IMR-90 (cell line): ENCODE results near the gene PARD3. TPM values are rescaled to one million over a fixed set of nuclear protein-coding genes. Genes with fewer than 3 reads are reported as not detected.

Source experiments
- ATAC-seq: fragments of 200-7000 bp; cut with Tn5 transposase; 2 replicates; pipeline ENCODE4 v1.9.1; 2020; ENCODE audit warnings: low read depth, mild to moderate bottlenecking, moderate library complexity
- BruUV-seq: library from RNA; stranded (reverse); fragments of 400-500 nt; replicated peaks from 2 replicates; lab custom pipeline; 2021; lab: Mats Ljungman, UMichigan
- CTCF ChIA-PET: fragments of 300-600 bp; formaldehyde crosslinking; extraction: SDS; loops from one replicate; lab custom pipeline; 2021; ENCODE audit warnings: antibody characterized with exemption; lab: Yijun Ruan, JAX
- POLR2A ChIA-PET: fragments of 300-600 bp; sonication (Branson Sonifier 250); formaldehyde crosslinking; loops from one replicate; lab custom pipeline; 2022; ENCODE audit warnings: antibody characterized with exemption; ENCODE audit not compliant: unreplicated experiment; lab: Charles Lee
- DNase-seq: peaks from one replicate; pipeline ENCODE4 v3.0.0; 2013
- H2AFZ ChIP-seq: replicated peaks from 2 replicates; pipeline ENCODE3; 2013; ENCODE audit warnings: low read length, mild to moderate bottlenecking; ENCODE audit not compliant: poor library complexity
- H2AK5ac ChIP-seq: 2 replicates; pipeline ENCODE4 v1.6.1; 2013; ENCODE audit warnings: low read depth, low read length, inconsistent platforms
- H2AK9ac ChIP-seq: replicated peaks from 2 replicates; pipeline ENCODE3; 2013; ENCODE audit warnings: mild to moderate bottlenecking, low read depth, low read length, moderate library complexity; ENCODE audit not compliant: poor library complexity
- H2BK120ac ChIP-seq: 2 replicates; pipeline ENCODE4 v1.6.1; 2013; ENCODE audit warnings: low read depth, low read length, inconsistent platforms
- H2BK15ac ChIP-seq: 3 replicates; pipeline ENCODE4 v1.6.1; 2013; ENCODE audit warnings: low read depth, low read length, inconsistent platforms
- H2BK20ac ChIP-seq: 2 replicates; pipeline ENCODE4 v1.6.1; 2013; ENCODE audit warnings: low read depth, mild to moderate bottlenecking, inconsistent platforms, low read length, moderate library complexity
- H2BK5ac ChIP-seq: 2 replicates; pipeline ENCODE4 v1.6.1; 2013; ENCODE audit warnings: mild to moderate bottlenecking, low read depth, low read length, inconsistent platforms; ENCODE audit not compliant: poor library complexity, severe bottlenecking
- H3K14ac ChIP-seq: replicated peaks from 2 replicates; pipeline ENCODE4 v1.6.1; 2013; ENCODE audit warnings: low read depth, low read length, inconsistent platforms
- H3K18ac ChIP-seq: 2 replicates; pipeline ENCODE4 v1.6.1; 2013; ENCODE audit warnings: low read depth, low read length, control low read depth
- H3K23ac ChIP-seq: 2 replicates; pipeline ENCODE4 v1.6.1; 2013; ENCODE audit warnings: low read depth, low read length, inconsistent platforms
- H3K27ac ChIP-seq: 2 replicates; pipeline ENCODE4 v1.5.1; 2013; ENCODE audit warnings: mild to moderate bottlenecking, control low read depth, low read length; ENCODE audit not compliant: insufficient read depth
- H3K27me3 ChIP-seq: 2 replicates; pipeline ENCODE4 v1.6.1; 2013; ENCODE audit warnings: low read length; ENCODE audit not compliant: control insufficient read depth, insufficient read depth
- H3K36me3 ChIP-seq: 2 replicates; pipeline ENCODE4 v1.6.1; 2013; ENCODE audit warnings: low read length, mixed read lengths; ENCODE audit not compliant: control insufficient read depth, insufficient read depth
- H3K4ac ChIP-seq: 2 replicates; pipeline ENCODE4 v1.6.1; 2013; ENCODE audit warnings: low read depth, low read length, inconsistent platforms
- H3K4me1 ChIP-seq: 2 replicates; pipeline ENCODE4 v1.6.1; 2013; ENCODE audit warnings: low read length, mixed read lengths; ENCODE audit not compliant: control insufficient read depth, insufficient read depth
- H3K4me2 ChIP-seq: 2 replicates; pipeline ENCODE4 v1.6.1; 2013; ENCODE audit warnings: low read depth, mild to moderate bottlenecking, control low read depth, low read length, moderate library complexity
- H3K4me3 ChIP-seq: 2 replicates; pipeline ENCODE4 v1.5.1; 2013; ENCODE audit warnings: low read depth, mild to moderate bottlenecking, control low read depth, low read length, moderate library complexity; ENCODE audit not compliant: insufficient read depth
- H3K56ac ChIP-seq: 2 replicates; pipeline ENCODE4 v1.6.1; 2013; ENCODE audit warnings: low read length, inconsistent platforms; ENCODE audit not compliant: insufficient read depth; ENCODE audit errors: extremely low read depth
- H3K79me1 ChIP-seq, 2 experiments: 2 replicates each; pipeline ENCODE4 v1.6.1; 2013; ENCODE audit warnings: low read length in 2 of 2, inconsistent platforms in 1 of 2, low read depth in 1 of 2
- H3K9ac ChIP-seq: 2 replicates; pipeline ENCODE4 v1.6.1; 2013; ENCODE audit warnings: low read depth, low read length, control low read depth
- H3K9me1 ChIP-seq: 2 replicates; pipeline ENCODE4 v1.6.1; 2013; ENCODE audit warnings: low read length, inconsistent platforms; ENCODE audit not compliant: insufficient read depth
- H3K9me3 ChIP-seq: 2 replicates; pipeline ENCODE4 v1.6.1; 2013; ENCODE audit warnings: low read length; ENCODE audit not compliant: control insufficient read depth, insufficient read depth
- H4K20me1 ChIP-seq: 2 replicates; pipeline ENCODE4 v1.6.1; 2013; ENCODE audit warnings: low read length, inconsistent platforms; ENCODE audit not compliant: insufficient read depth
- H4K5ac ChIP-seq: 2 replicates; pipeline ENCODE4 v1.6.1; 2013; ENCODE audit warnings: mild to moderate bottlenecking, low read depth, low read length, control low read depth
- H4K8ac ChIP-seq, 2 experiments: 2 replicates each; pipeline ENCODE4 v1.6.1; 2013; ENCODE audit warnings: low read depth in 2 of 2, low read length in 2 of 2, control low read depth in 1 of 2, inconsistent platforms in 1 of 2
- H4K91ac ChIP-seq: 2 replicates; pipeline ENCODE4 v1.6.1; 2013; ENCODE audit warnings: low read depth, low read length, inconsistent platforms; ENCODE audit not compliant: insufficient read depth
- CEBPB ChIP-seq: IDR thresholded peaks from 2 replicates; pipeline ENCODE4 v1.6.1; 2012; ENCODE audit warnings: low read depth, low read length, improper control_type of control experiment
- CTCF ChIP-seq: conservative IDR thresholded peaks from 2 replicates; pipeline ENCODE4 v1.5.1; 2012; ENCODE audit warnings: mild to moderate bottlenecking, low read depth, low read length, improper control_type of control experiment
- NFE2L2 ChIP-seq: fragments of 150-350 bp; IDR thresholded peaks from 2 replicates; pipeline ENCODE4 v1.6.1; 2016; ENCODE audit warnings: low read depth, mild to moderate bottlenecking, low read length
- SMC3 ChIP-seq: fragments of 150-350 bp; IDR thresholded peaks from 2 replicates; pipeline ENCODE4 v1.6.1; 2016; ENCODE audit warnings: low read depth, mild to moderate bottlenecking, antibody characterized with exemption, low read length, moderate library complexity
- WGBS, 2 experiments: methylation state at CpG; one replicate each; pipeline versions ENCODE4 v1.1.5 to v1.1.7; 2013; ENCODE audit warnings: missing lambda C conversion rate in 2 of 2; ENCODE audit not compliant: insufficient read length in 1 of 2; ENCODE audit errors: extremely low coverage in 2 of 2; 5-methylcytosine and 5-hydroxymethylcytosine counted together
- dilution Hi-C: fragments of 300-500 bp; cut with HindIII; formaldehyde crosslinking; loops from one replicate; pipeline ENCODE4 v1.14.3; 2018; ENCODE audit warnings: low sequenced_read_pairs; ENCODE audit not compliant: unreplicated experiment
- in situ Hi-C: fragments of 300-500 bp; cut with MboI; formaldehyde crosslinking; loops from 3 replicates; pipeline ENCODE4 v1.14.3; 2019; ENCODE audit warnings: low sequenced_read_pairs, inconsistent platforms, mixed read lengths
- intact Hi-C: fragments of 100-400 bp; cut with micrococcal nuclease; formaldehyde crosslinking; loops from 2 replicates; pipeline ENCODE4 v1.10.0; 2022
- polyA plus RNA-seq, 3 experiments: library from polyadenylated mRNA; depleted of rRNA; stranded (reverse); fragments of >200 nt; gene quantifications; 2 replicates each; pipeline ENCODE4 v1.2.3, GENCODE V29; 2012; ENCODE audit warnings: low replicate concordance in 1 of 3
- total RNA-seq: library from RNA; depleted of rRNA; stranded (reverse); fragments of >200 nt; gene quantifications from 2 replicates; pipeline ENCODE4 v1.2.3, GENCODE V29; 2012

Gene PARD3
- total and polyA plus RNA-seq, 2 of the 4 experiments (the other 2 are of a cell fraction) = 14.6 to 37.5 TPM

GRCh38 chr10:34351161-34351560 is 463.9 kb downstream of the PARD3 start:
- peak overlapping the region; percentile 4; the same call in 1 of the 2 replicates for H3K23ac ChIP-seq
- in situ Hi-C loops (no loop called here), dilution Hi-C loops (no loop called here), intact Hi-C loops (no loop called here)
- H2AK5ac ChIP-seq = no peak overlapping the region
- 0 out of 2 replicates have a peak, but pooled peaks have one; percentile 29 for ATAC-seq
- no peak overlapping the region for H3K18ac ChIP-seq
- H2BK120ac ChIP-seq = no peak overlapping the region
- H4K20me1 ChIP-seq = no peaks in the 10 kb centered on the region
- H3K9me1 ChIP-seq = no peaks in the 10 kb centered on the region; the same call in 1 of the 2 replicates
- no peak overlapping the region for H2BK20ac ChIP-seq
- H3K4me1 ChIP-seq = no peaks in the 10 kb centered on the region
- H3K14ac ChIP-seq = no peak overlapping the region
- no peak overlapping the region for H3K4ac ChIP-seq
- no peak overlapping the region for H3K56ac ChIP-seq
- ChIA-PET POLR2A (no interaction called here), CTCF (no interaction called here)
- TF ChIP-seq CTCF (no peak), SMC3 (no peak), CEBPB (0 out of 2 replicates have a peak, but pooled peaks have one; percentile 2), NFE2L2 (no peak)
- no peak overlapping the region for H3K27ac ChIP-seq
- H3K9me3 ChIP-seq = no peaks in the 10 kb centered on the region
- no TSS peak for BruUV-seq
- H2AK9ac ChIP-seq = no peak overlapping the region
- H4K91ac ChIP-seq = no peak overlapping the region
- H3K36me3 ChIP-seq = 0 out of 2 replicates have a peak, but pooled peaks cover 4% of the 10 kb centered on the region
- no peak overlapping the region for H4K5ac ChIP-seq
- no peak overlapping the region for H3K4me3 ChIP-seq
- H3K79me1 ChIP-seq = no peaks in the 10 kb centered on the region
- H4K8ac ChIP-seq = no peak overlapping the region
- H2BK5ac ChIP-seq = no peak overlapping the region
- H3K9ac ChIP-seq = no peak overlapping the region
- DNase-seq = peak; percentile 33
- H3K27me3 ChIP-seq = no peaks in the 10 kb centered on the region
- H2AFZ ChIP-seq = no peak overlapping the region
- H2BK15ac ChIP-seq = no peak overlapping the region
- WGBS, 2 experiments = no CpG with 5 or more reads among the region's 3 CpGs
- H3K4me2 ChIP-seq = no peak overlapping the region
